Sigmoid colon (tissue), 7 donors: ENCODE measurements around the gene CTIF. TPM values are rescaled to one million over a fixed set of nuclear protein-coding genes. Genes with fewer than 3 reads are reported as not detected.

ENCODE experiments used
- DNase-seq: peaks from one replicate; pipeline ENCODE4 v3.0.0-alpha.2; 2019
- H3K27ac ChIP-seq, 4 donors: fragments of 200-600 bp; sonication (generic); one replicate each; pipeline ENCODE4 v1.5.1; 2016 to 2019; ENCODE audit warnings: mild to moderate bottlenecking in 1 of 4
- H3K27me3 ChIP-seq, 3 donors: fragments of 200-600 bp; sonication (generic); one replicate each; pipeline ENCODE4 v1.5.1; 2019; ENCODE audit warnings: mild to moderate bottlenecking in 1 of 3
- H3K36me3 ChIP-seq, 4 donors: fragments of 200-600 bp; sonication (generic); one replicate each; pipeline ENCODE4 v1.5.1; 2016 to 2019
- H3K4me1 ChIP-seq, 4 donors: fragments of 200-600 bp; sonication (generic); one replicate each; pipeline ENCODE4 v1.5.1; 2017 to 2019
- H3K4me3 ChIP-seq, 4 donors: fragments of 200-600 bp; sonication (generic); one replicate each; pipeline ENCODE4 v1.5.1; 2017 to 2019; ENCODE audit warnings: mild to moderate bottlenecking in 2 of 4, moderate library complexity in 1 of 4
- H3K9me3 ChIP-seq, 4 donors: fragments of 200-600 bp in 3 of 4; sonication (generic) in 3 of 4; one replicate each; pipeline versions ENCODE4 v1.5.1 to v1.6.1; 2013 to 2019
- EP300 ChIP-seq, 4 donors: sonication (generic); formaldehyde crosslinking; IDR thresholded peaks; one replicate each; pipeline ENCODE4 v1.6.1; 2017; ENCODE audit warnings: antibody characterized with exemption in 4 of 4
- POLR2A ChIP-seq, 2 donors: fragments of 450-650 bp; IDR thresholded peaks; one replicate each; pipeline ENCODE4 v1.6.1; 2016; ENCODE audit warnings: antibody characterized with exemption in 2 of 2, mild to moderate bottlenecking in 2 of 2, moderate library complexity in 2 of 2
- POLR2AphosphoS5 ChIP-seq, 4 donors: sonication (generic); formaldehyde crosslinking; IDR thresholded peaks; one replicate each; pipeline ENCODE4 v1.6.1; 2017; ENCODE audit warnings: antibody characterized with exemption in 4 of 4
- WGBS, 2 donors: extraction: QIAGEN DNeasy Blood & Tissue Kit; methylation state at CpG; one replicate each; pipeline ENCODE4 v1.1.7; 2013; 5-methylcytosine and 5-hydroxymethylcytosine counted together
- intact Hi-C: fragments of 100-400 bp; cut with DNase I; formaldehyde crosslinking; loops from one replicate; pipeline ENCODE4 v1.15.1; 2023
- polyA plus RNA-seq, 3 donors: library from polyadenylated mRNA; stranded (reverse); fragments of 200-250 nt; gene quantifications; one replicate each; pipeline ENCODE4 v1.2.3, GENCODE V29; 2013
- total RNA-seq, 4 donors: library from RNA; depleted of rRNA; stranded (reverse); fragments of >200 nt; gene quantifications; one replicate each; pipeline ENCODE4 v1.1.0, GENCODE V29; 2016
- TF ChIP-seq, protein P1 (sequence below), 4 experiments: fragments of 450-650 bp in 3 of 4; fragments of 200-600 bp in 1 of 4; IDR thresholded peaks; one replicate each; pipeline ENCODE4 v1.5.1; 2016 to 2019; ENCODE audit warnings: antibody characterized with exemption in 4 of 4, mild to moderate bottlenecking in 3 of 4, moderate library complexity in 2 of 4
- donor health status: healthy with polysubstance abuse.
- donor health status: Bipolar disorder and iron deficiency.
- donor health status: healthy.

CTIF gene
- total and polyA plus RNA-seq, 7 donors: 3.6 to 65.9 (median 22.5) TPM

DNA sequence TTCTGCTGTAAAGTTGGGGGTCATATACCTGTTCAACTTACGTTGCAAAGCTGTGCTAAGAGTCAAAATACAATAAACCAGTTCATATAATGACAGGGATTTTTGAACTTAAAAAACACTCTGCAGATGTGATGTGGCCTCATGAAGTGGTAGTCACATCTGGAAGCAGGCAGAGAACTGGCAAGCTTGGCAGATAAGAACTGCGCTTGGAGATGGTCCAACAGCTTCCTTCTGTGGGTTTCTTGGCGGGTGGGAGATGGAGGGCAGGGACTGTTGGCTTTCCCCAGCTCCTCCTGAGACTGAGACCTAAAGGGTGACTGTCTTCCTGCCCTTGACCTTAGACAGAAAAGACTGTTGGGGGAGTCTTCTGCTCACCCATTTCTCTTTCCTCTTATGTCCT, 140.4 kb downstream of the CTIF start:
- Histone ChIP-seq H3K4me1 (peaks cover 0 to 59% (median 35%) of the 10 kb centered on the region in 4 donors), H3K27ac (peak overlapping the region in 2 of 4 donors; percentile 6 to 51), H3K36me3 (peaks cover 0 to 16% (median 0%) of the 10 kb centered on the region in 4 donors), H3K9me3 (no peaks in the 10 kb centered on the region), H3K4me3 (no peak overlapping the region), H3K27me3 (no peaks in the 10 kb centered on the region)
- 66 to 88% methylated on average over 3 of the region's 3 CpGs for WGBS, 2 donors
- TF ChIP-seq, protein P1, sequence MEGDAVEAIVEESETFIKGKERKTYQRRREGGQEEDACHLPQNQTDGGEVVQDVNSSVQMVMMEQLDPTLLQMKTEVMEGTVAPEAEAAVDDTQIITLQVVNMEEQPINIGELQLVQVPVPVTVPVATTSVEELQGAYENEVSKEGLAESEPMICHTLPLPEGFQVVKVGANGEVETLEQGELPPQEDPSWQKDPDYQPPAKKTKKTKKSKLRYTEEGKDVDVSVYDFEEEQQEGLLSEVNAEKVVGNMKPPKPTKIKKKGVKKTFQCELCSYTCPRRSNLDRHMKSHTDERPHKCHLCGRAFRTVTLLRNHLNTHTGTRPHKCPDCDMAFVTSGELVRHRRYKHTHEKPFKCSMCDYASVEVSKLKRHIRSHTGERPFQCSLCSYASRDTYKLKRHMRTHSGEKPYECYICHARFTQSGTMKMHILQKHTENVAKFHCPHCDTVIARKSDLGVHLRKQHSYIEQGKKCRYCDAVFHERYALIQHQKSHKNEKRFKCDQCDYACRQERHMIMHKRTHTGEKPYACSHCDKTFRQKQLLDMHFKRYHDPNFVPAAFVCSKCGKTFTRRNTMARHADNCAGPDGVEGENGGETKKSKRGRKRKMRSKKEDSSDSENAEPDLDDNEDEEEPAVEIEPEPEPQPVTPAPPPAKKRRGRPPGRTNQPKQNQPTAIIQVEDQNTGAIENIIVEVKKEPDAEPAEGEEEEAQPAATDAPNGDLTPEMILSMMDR (IDR thresholded peaks at IDR 0.05): no peak
- TF ChIP-seq POLR2A (IDR thresholded peaks at IDR 0.05): no peak
- TF ChIP-seq POLR2AphosphoS5 (IDR thresholded peaks at IDR 0.05): no peak
- intact Hi-C loops: loop anchor here (5.0 to 10.0 kb wide), 6 partner anchors 103 to 806 kb away; partner anchors contain the start of gene C18orf32
- no peak for DNase-seq

GRCh38 chr18:48680339-48681250, 141.8 kb downstream of the CTIF start:
- Histone ChIP-seq H3K4me1 (peaks cover 0 to 53% (median 30%) of the 10 kb centered on the region in 4 donors), H3K27me3 (no peaks in the 10 kb centered on the region), H3K36me3 (peaks cover 0 to 14% (median 0%) of the 10 kb centered on the region in 4 donors), H3K4me3 (no peak overlapping the region), H3K27ac (peak overlapping the region in 3 of 4 donors; percentile 51 to 55 (median 55)), H3K9me3 (no peaks in the 10 kb centered on the region)
- intact Hi-C loops: no loop called here
- DNase-seq: peak; percentile 76
- 90 to 94% methylated on average over 23 of the region's 23 CpGs for WGBS, 2 donors
- TF ChIP-seq, protein P1 (IDR thresholded peaks at IDR 0.05): no peak
- TF ChIP-seq EP300 (IDR thresholded peaks at IDR 0.05) (no peak), POLR2AphosphoS5 (IDR thresholded peaks at IDR 0.05) (no peak), POLR2A (IDR thresholded peaks at IDR 0.05) (no peak)

GRCh38 chr18:48682768-48683167, 143.9 kb downstream of the CTIF start:
- no peak for DNase-seq
- intact Hi-C loops: no loop called here
- WGBS, 2 donors: 97% methylated on average over 13 of the region's 13 CpGs
- Histone ChIP-seq H3K27ac (no peak overlapping the region), H3K9me3 (no peaks in the 10 kb centered on the region), H3K27me3 (no peaks in the 10 kb centered on the region), H3K36me3 (peaks cover 0 to 14% (median 0%) of the 10 kb centered on the region in 4 donors), H3K4me3 (no peak overlapping the region), H3K4me1 (peaks cover 0 to 34% (median 20%) of the 10 kb centered on the region in 4 donors)
- TF ChIP-seq POLR2A (IDR thresholded peaks at IDR 0.05) (no peak), POLR2AphosphoS5 (IDR thresholded peaks at IDR 0.05) (no peak), EP300 (IDR thresholded peaks at IDR 0.05) (no peak)
- TF ChIP-seq, protein P1 (IDR thresholded peaks at IDR 0.05): no peak

GRCh38 chr18:48683197-48683596, 144.4 kb downstream of the CTIF start:
- intact Hi-C loops: no loop called here
- Histone ChIP-seq H3K27ac (no peak overlapping the region), H3K4me3 (no peak overlapping the region), H3K27me3 (no peaks in the 10 kb centered on the region), H3K36me3 (peaks cover 0 to 14% (median 0%) of the 10 kb centered on the region in 4 donors), H3K4me1 (peaks cover 0 to 31% (median 20%) of the 10 kb centered on the region in 4 donors), H3K9me3 (no peaks in the 10 kb centered on the region)
- no peak for DNase-seq
- 86 to 87% methylated on average over 6 of the region's 6 CpGs for WGBS, 2 donors
- TF ChIP-seq EP300 (IDR thresholded peaks at IDR 0.05) (no peak), POLR2A (IDR thresholded peaks at IDR 0.05) (no peak)

- H3K27me3 ChIP-seq: no peaks in the 10 kb centered on the region
- WGBS, 2 donors: 89 to 96% methylated on average over 4 of the region's 4 CpGs
- intact Hi-C loops: no loop called here
- peaks cover 0 to 26% (median 20%) of the 10 kb centered on the region in 4 donors for H3K4me1 ChIP-seq
- TF ChIP-seq, protein P1 (IDR thresholded peaks at IDR 0.05): no peak
- TF ChIP-seq POLR2AphosphoS5 (IDR thresholded peaks at IDR 0.05) (no peak), EP300 (IDR thresholded peaks at IDR 0.05) (no peak), POLR2A (IDR thresholded peaks at IDR 0.05) (no peak)
- no peak for DNase-seq
- no peaks in the 10 kb centered on the region for H3K9me3 ChIP-seq
- H3K27ac ChIP-seq: no peak overlapping the region
- H3K4me3 ChIP-seq: no peak overlapping the region
- peaks cover 0 to 14% (median 0%) of the 10 kb centered on the region in 4 donors for H3K36me3 ChIP-seq
Observed at GRCh38 chr18:48683661-48684060, 144.8 kb downstream of the CTIF start.
